ENCODE measurements around the gene KLHL14.

DNA sequence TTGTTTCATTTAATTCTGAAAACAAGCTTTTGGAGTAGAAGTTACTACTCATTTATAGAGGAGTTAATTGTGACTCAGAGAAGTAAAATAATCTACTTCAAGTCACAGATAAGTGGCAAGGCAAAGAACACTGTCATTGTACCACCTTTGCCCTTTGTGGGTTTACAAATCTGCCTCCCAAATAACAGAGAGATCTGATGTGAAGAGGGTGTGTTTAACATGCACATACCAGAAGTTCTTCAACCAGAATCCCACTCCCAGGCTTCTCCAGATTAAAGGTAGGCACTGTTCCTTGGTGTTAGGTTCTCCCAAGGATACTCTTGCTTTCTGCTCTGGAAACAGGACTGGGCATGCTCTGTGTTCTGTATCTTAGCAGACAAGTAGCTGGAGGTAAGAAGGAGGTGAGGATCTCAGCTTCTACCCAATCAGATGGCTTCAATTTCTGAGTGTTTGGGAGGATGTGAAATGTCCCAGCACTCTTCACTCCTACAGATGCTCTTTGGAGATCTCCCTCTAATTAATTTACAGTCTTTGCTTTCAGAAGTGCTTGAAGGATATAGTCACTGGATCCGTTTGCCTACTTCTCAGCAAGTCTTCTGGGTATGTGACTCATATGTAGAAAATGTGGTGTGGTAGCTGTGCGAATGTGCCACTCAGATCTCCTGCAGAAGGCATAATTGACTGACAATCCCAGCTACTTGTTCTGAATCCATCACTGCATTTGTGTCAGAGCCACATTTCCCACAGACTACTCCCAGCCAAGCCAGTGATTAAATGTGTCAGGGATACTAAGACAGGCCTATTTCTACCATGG lies 111.1 kb downstream of the KLHL14 start:
- TF ChIP-seq, protein P1, sequence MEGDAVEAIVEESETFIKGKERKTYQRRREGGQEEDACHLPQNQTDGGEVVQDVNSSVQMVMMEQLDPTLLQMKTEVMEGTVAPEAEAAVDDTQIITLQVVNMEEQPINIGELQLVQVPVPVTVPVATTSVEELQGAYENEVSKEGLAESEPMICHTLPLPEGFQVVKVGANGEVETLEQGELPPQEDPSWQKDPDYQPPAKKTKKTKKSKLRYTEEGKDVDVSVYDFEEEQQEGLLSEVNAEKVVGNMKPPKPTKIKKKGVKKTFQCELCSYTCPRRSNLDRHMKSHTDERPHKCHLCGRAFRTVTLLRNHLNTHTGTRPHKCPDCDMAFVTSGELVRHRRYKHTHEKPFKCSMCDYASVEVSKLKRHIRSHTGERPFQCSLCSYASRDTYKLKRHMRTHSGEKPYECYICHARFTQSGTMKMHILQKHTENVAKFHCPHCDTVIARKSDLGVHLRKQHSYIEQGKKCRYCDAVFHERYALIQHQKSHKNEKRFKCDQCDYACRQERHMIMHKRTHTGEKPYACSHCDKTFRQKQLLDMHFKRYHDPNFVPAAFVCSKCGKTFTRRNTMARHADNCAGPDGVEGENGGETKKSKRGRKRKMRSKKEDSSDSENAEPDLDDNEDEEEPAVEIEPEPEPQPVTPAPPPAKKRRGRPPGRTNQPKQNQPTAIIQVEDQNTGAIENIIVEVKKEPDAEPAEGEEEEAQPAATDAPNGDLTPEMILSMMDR (IDR thresholded peaks at IDR 0.05), result no peak
- TF ChIP-seq REST (IDR thresholded peaks at IDR 0.05; ENCODE audit: insufficient read depth in 1 of 2, low read depth in 2 of 2, low read length in 1 of 2), result no peak
- TF ChIP-seq POLR2AphosphoS5 (IDR thresholded peaks at IDR 0.05; ENCODE audit: low read depth, low read length), result no peak
